GM12878 (cell line): ENCODE results near the gene BMPR1B.

Experiments
- ELK1 ChIP-seq: IDR thresholded peaks from 2 replicates; pipeline ENCODE4 v1.6.1; 2012; ENCODE audit warnings: low read depth, low read length, improper control_type of control experiment
- EP300 ChIP-seq, 2 experiments: fragments of 150-350 bp in 1 of 2; IDR thresholded peaks; 2 replicates each; pipeline ENCODE4 v1.6.1; 2011 to 2012; ENCODE audit warnings: low read depth in 2 of 2, low read length in 2 of 2, borderline replicate concordance in 1 of 2, improper control_type of control experiment in 1 of 2, inconsistent platforms in 1 of 2; ENCODE audit not compliant: control insufficient read depth in 1 of 2
- EZH2 ChIP-seq: IDR thresholded peaks from 2 replicates; pipeline ENCODE4 v1.6.1; 2012; ENCODE audit warnings: low read depth, mild to moderate bottlenecking, control low read depth, inconsistent platforms, low read length, borderline replicate concordance; ENCODE audit not compliant: control insufficient read depth
- FOS ChIP-seq: IDR thresholded peaks from 3 replicates; pipeline ENCODE4 v1.6.1; 2011; ENCODE audit warnings: borderline replicate concordance; ENCODE audit not compliant: insufficient read length; ENCODE audit errors: extremely low read depth
- FOXM1 ChIP-seq: IDR thresholded peaks from 2 replicates; pipeline ENCODE4 v1.6.1; 2012; ENCODE audit warnings: low read depth, mild to moderate bottlenecking, inconsistent platforms, low read length, moderate library complexity
- MEF2B ChIP-seq: fragments of 450-650 bp; IDR thresholded peaks from 2 replicates; pipeline ENCODE4 v1.6.1; 2018; ENCODE audit warnings: mild to moderate bottlenecking, moderate library complexity; ENCODE audit not compliant: partially characterized antibody, poor library complexity, severe bottlenecking
- MLLT1 ChIP-seq: fragments of 450-650 bp; IDR thresholded peaks from 2 replicates; pipeline ENCODE4 v1.6.1; 2016; ENCODE audit warnings: mild to moderate bottlenecking
- POLR2A ChIP-seq: IDR thresholded peaks from 2 replicates; pipeline ENCODE4 v1.6.1; 2011; ENCODE audit warnings: low read depth, mild to moderate bottlenecking, low read length
- POLR2AphosphoS5 ChIP-seq: IDR thresholded peaks from 2 replicates; pipeline ENCODE4 v1.6.1; 2011; ENCODE audit warnings: mild to moderate bottlenecking, low read length, inconsistent platforms
- REST ChIP-seq: IDR thresholded peaks from 2 replicates; pipeline ENCODE4 v1.6.1; 2012; ENCODE audit warnings: mild to moderate bottlenecking, low read depth, low read length
- SMARCA5 ChIP-seq: fragments of 450-650 bp; IDR thresholded peaks from 2 replicates; pipeline ENCODE4 v1.6.1; 2017; ENCODE audit warnings: mild to moderate bottlenecking
- SUZ12 ChIP-seq: fragments of 200-600 bp; sonication (generic); IDR thresholded peaks from one replicate; pipeline ENCODE4 v1.6.1; 2018; ENCODE audit warnings: antibody characterized with exemption, mild to moderate bottlenecking; ENCODE audit not compliant: unreplicated experiment
- TF ChIP-seq, protein P1 (sequence below): IDR thresholded peaks from 2 replicates; pipeline ENCODE4 v1.6.1; 2012; ENCODE audit warnings: low read length, inconsistent platforms
- TF ChIP-seq, protein P2 (sequence below), 3 experiments: IDR thresholded peaks in 2 of 3; conservative IDR thresholded peaks in 1 of 3; 2 replicates each; pipeline ENCODE4 v1.5.1; 2011; ENCODE audit warnings: low read depth in 3 of 3, low read length in 3 of 3, mild to moderate bottlenecking in 3 of 3, control low read depth in 2 of 3, moderate library complexity in 2 of 3, inconsistent platforms in 1 of 3, mixed read lengths in 1 of 3; ENCODE audit not compliant: control insufficient read depth in 2 of 3, insufficient read depth in 1 of 3; ENCODE audit errors: extremely low read depth in 1 of 3

DNA sequence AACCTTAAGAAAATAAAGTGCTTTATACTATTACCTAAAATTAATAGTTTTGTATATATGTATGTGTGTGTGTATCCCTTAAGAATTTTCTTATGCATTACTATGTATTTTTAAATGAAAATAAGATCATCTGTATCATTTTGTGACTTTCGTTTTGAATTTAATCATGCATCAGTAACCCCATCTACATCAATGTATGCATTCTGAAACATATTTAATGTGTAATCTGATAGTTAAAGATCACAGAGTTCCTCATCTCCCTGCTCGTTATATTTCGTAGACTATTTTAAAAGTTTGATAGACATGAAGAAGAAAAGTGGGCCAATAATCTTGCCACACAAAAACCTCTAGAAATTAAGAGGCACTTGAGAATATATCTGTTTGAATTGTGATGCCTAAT is 7.4 kb downstream of the BMPR1B start:
- TF ChIP-seq ELK1, result no peak
- TF ChIP-seq MLLT1, result no peak
- no peak for TF ChIP-seq FOS
- no peak for TF ChIP-seq POLR2AphosphoS5
- no peak for TF ChIP-seq REST
- no peak for TF ChIP-seq FOXM1
- no peak for TF ChIP-seq SMARCA5
- TF ChIP-seq, protein P1, sequence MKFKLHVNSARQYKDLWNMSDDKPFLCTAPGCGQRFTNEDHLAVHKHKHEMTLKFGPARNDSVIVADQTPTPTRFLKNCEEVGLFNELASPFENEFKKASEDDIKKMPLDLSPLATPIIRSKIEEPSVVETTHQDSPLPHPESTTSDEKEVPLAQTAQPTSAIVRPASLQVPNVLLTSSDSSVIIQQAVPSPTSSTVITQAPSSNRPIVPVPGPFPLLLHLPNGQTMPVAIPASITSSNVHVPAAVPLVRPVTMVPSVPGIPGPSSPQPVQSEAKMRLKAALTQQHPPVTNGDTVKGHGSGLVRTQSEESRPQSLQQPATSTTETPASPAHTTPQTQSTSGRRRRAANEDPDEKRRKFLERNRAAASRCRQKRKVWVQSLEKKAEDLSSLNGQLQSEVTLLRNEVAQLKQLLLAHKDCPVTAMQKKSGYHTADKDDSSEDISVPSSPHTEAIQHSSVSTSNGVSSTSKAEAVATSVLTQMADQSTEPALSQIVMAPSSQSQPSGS, result no peak
- TF ChIP-seq POLR2A, result no peak
- TF ChIP-seq, protein P2, sequence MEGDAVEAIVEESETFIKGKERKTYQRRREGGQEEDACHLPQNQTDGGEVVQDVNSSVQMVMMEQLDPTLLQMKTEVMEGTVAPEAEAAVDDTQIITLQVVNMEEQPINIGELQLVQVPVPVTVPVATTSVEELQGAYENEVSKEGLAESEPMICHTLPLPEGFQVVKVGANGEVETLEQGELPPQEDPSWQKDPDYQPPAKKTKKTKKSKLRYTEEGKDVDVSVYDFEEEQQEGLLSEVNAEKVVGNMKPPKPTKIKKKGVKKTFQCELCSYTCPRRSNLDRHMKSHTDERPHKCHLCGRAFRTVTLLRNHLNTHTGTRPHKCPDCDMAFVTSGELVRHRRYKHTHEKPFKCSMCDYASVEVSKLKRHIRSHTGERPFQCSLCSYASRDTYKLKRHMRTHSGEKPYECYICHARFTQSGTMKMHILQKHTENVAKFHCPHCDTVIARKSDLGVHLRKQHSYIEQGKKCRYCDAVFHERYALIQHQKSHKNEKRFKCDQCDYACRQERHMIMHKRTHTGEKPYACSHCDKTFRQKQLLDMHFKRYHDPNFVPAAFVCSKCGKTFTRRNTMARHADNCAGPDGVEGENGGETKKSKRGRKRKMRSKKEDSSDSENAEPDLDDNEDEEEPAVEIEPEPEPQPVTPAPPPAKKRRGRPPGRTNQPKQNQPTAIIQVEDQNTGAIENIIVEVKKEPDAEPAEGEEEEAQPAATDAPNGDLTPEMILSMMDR (IDR thresholded peaks at IDR 0.05 in 2 of 3, conservative IDR thresholded peaks at IDR 0.05 in 1 of 3; ENCODE audit: control insufficient read depth in 2 of 3, extremely low read depth in 1 of 3, insufficient read depth in 1 of 3, low read depth in 3 of 3, low read length in 3 of 3), result no peak
- no peak for TF ChIP-seq EP300 (IDR thresholded peaks at IDR 0.05; ENCODE audit: borderline replicate concordance in 1 of 2, control insufficient read depth in 1 of 2, low read depth in 2 of 2, low read length in 2 of 2)
- no peak for TF ChIP-seq EZH2
- no peak for TF ChIP-seq MEF2B
- no peak for TF ChIP-seq SUZ12
